Endodermal cell (in vitro differentiated cells): ENCODE data around the gene LSM4. TPM values are rescaled to one million over a fixed set of nuclear protein-coding genes. Genes with fewer than 3 reads are reported as not detected.

Experiments used
- DNase-seq: peaks from one replicate; pipeline ENCODE4 v3.0.0-alpha.2; 2017
- H3K27ac ChIP-seq: 2 replicates; pipeline ENCODE4 v1.5.1; 2013; ENCODE audit warnings: mild to moderate bottlenecking, low read depth, low read length, moderate library complexity
- H3K27me3 ChIP-seq: 2 replicates; pipeline ENCODE4 v1.6.1; 2013; ENCODE audit warnings: mild to moderate bottlenecking, low read length, moderate library complexity; ENCODE audit not compliant: insufficient read depth, control insufficient read depth, poor library complexity, severe bottlenecking
- H3K36me3 ChIP-seq: 2 replicates; pipeline ENCODE4 v1.7.0; 2013; ENCODE audit warnings: mild to moderate bottlenecking, low read length, moderate library complexity; ENCODE audit not compliant: control insufficient read depth, insufficient read depth
- H3K4me1 ChIP-seq: one replicate; pipeline ENCODE4 v1.7.0; 2013; ENCODE audit warnings: low read length; ENCODE audit not compliant: control insufficient read depth, insufficient read depth
- H3K4me3 ChIP-seq: 2 replicates; pipeline ENCODE4 v1.5.1; 2013; ENCODE audit warnings: mild to moderate bottlenecking, low read length, moderate library complexity
- H3K9ac ChIP-seq: 2 replicates; pipeline ENCODE4 v1.6.1; 2013; ENCODE audit warnings: mild to moderate bottlenecking, low read length, moderate library complexity; ENCODE audit not compliant: poor library complexity, severe bottlenecking; ENCODE audit errors: extremely low read depth
- H3K9me3 ChIP-seq: 2 replicates; pipeline ENCODE4 v1.6.1; 2013; ENCODE audit warnings: mild to moderate bottlenecking, low read length, moderate library complexity; ENCODE audit not compliant: control insufficient read depth
- H3K27ac Mint-ChIP-seq: 2 replicates; pipeline ENCODE4 v1.8.0; 2020; ENCODE audit warnings: mixed read lengths
- H3K27me3 Mint-ChIP-seq: 2 replicates; pipeline ENCODE4 v1.8.0; 2021; ENCODE audit warnings: mild to moderate bottlenecking, mixed read lengths; ENCODE audit not compliant: insufficient read depth
- H3K36me3 Mint-ChIP-seq: 2 replicates; pipeline ENCODE4 v1.8.0; 2020; ENCODE audit warnings: low read depth, mixed read lengths
- H3K4me1 Mint-ChIP-seq: 2 replicates; pipeline ENCODE4 v1.8.0; 2020; ENCODE audit warnings: mixed read lengths
- H3K4me3 Mint-ChIP-seq: 2 replicates; pipeline ENCODE4 v1.8.0; 2020; ENCODE audit warnings: mild to moderate bottlenecking, moderate library complexity, mixed read lengths
- H3K9me3 Mint-ChIP-seq: 2 replicates; pipeline ENCODE4 v1.8.0; 2020; ENCODE audit warnings: mild to moderate bottlenecking, mixed read lengths
- CTCF ChIP-seq: fragments of 200-600 bp; sonication (generic); conservative IDR thresholded peaks from 2 replicates; pipeline ENCODE4 v1.5.0; 2021; ENCODE audit warnings: antibody characterized with exemption, mild to moderate bottlenecking
- WGBS, 2 experiments: methylation state at CpG; one replicate each; pipeline versions ENCODE4 v1.1.5 to v1.1.7; 2013; ENCODE audit warnings: missing lambda C conversion rate in 2 of 2, mixed read lengths in 1 of 2; ENCODE audit not compliant: insufficient coverage in 1 of 2, insufficient read length in 1 of 2; 5-methylcytosine and 5-hydroxymethylcytosine counted together
- total RNA-seq, 2 donors: library from RNA; stranded (reverse); fragmentation: NEBNext Ultra II Directional in 1 of 2; extraction: Animal tissue kit (Norgen Biotek cat#: 25700) in 1 of 2; gene quantifications; 2 replicates in 1 of 2; 3 replicates in 1 of 2; pipeline ENCODE4 v1.2.1, GENCODE V29; 2021

LSM4 gene
- total RNA-seq, 2 donors from 2014 or later = 252 to 276 TPM

GRCh38 chr19:18310118-18310909 is 12.6 kb downstream of the LSM4 start:
- no peak overlapping the region for H3K9ac ChIP-seq
- H3K4me3 Mint-ChIP-seq = no peak overlapping the region
- H3K9me3 Mint-ChIP-seq = no peaks in the 10 kb centered on the region
- no peak for TF ChIP-seq CTCF
- no peaks in the 10 kb centered on the region for H3K9me3 ChIP-seq
- H3K4me3 ChIP-seq = no peak overlapping the region
- WGBS, 2 experiments = 93 to 94% methylated on average over 15 to 23 of the region's 23 CpGs
- no peaks in the 10 kb centered on the region for H3K4me1 ChIP-seq
- H3K27ac Mint-ChIP-seq = peak overlapping the region; percentile 58
- H3K27ac ChIP-seq = no peak overlapping the region
- H3K4me1 Mint-ChIP-seq = no peaks in the 10 kb centered on the region
- no peaks in the 10 kb centered on the region for H3K27me3 ChIP-seq
- peaks cover 53% of the 10 kb centered on the region for H3K36me3 Mint-ChIP-seq
- H3K36me3 ChIP-seq = peaks cover 64% of the 10 kb centered on the region
- H3K27me3 Mint-ChIP-seq = no peaks in the 10 kb centered on the region
- DNase-seq = no peak

GRCh38 chr19:18309525-18310064 is 13.3 kb downstream of the LSM4 start:
- TF ChIP-seq CTCF = no peak
- 96 to 99% methylated on average over 28 to 33 of the region's 33 CpGs for WGBS, 2 experiments
- Histone ChIP-seq H3K4me1 (peaks cover 6% of the 10 kb centered on the region), H3K27me3 (no peaks in the 10 kb centered on the region), H3K9ac (no peak overlapping the region), H3K36me3 (peaks cover 60% of the 10 kb centered on the region), H3K4me3 (no peak overlapping the region), H3K9me3 (no peaks in the 10 kb centered on the region), H3K27ac (no peak overlapping the region)
- Mint-ChIP-seq H3K4me1 (peaks cover 6% of the 10 kb centered on the region), H3K36me3 (peaks cover 52% of the 10 kb centered on the region), H3K9me3 (no peaks in the 10 kb centered on the region), H3K27ac (no peak overlapping the region), H3K27me3 (no peaks in the 10 kb centered on the region), H3K4me3 (no peak overlapping the region)
- DNase-seq = no peak

- DNase-seq = no peak
- peaks cover 48% of the 10 kb centered on the region for H3K36me3 Mint-ChIP-seq
- WGBS, 2 experiments = 83 to 97% methylated on average over 1 to 7 of the region's 7 CpGs
Measured at GRCh38 chr19:18308948-18309325, 13.9 kb downstream of the LSM4 start.

More at GRCh38 chr19:18308948-18309325, 13.9 kb downstream of the LSM4 start:
- no peaks in the 10 kb centered on the region for H3K27me3 ChIP-seq
- Mint-ChIP-seq H3K4me3 (no peak overlapping the region), H3K4me1 (peaks cover 10% of the 10 kb centered on the region), H3K9me3 (no peaks in the 10 kb centered on the region), H3K27me3 (no peaks in the 10 kb centered on the region), H3K27ac (no peak overlapping the region)
- TF ChIP-seq CTCF = no peak
- peaks cover 8% of the 10 kb centered on the region for H3K4me1 ChIP-seq
- H3K27ac ChIP-seq = no peak overlapping the region
- H3K9me3 ChIP-seq = no peaks in the 10 kb centered on the region
- H3K9ac ChIP-seq = no peak overlapping the region
- H3K36me3 ChIP-seq = peaks cover 53% of the 10 kb centered on the region
- H3K4me3 ChIP-seq = no peak overlapping the region
